GM15510 (cell line): ENCODE results near the gene OPHN1.

Experiments
- POLR2A ChIP-seq: IDR thresholded peaks from 3 replicates; pipeline ENCODE4 v1.6.1; 2011; ENCODE audit warnings: borderline replicate concordance; ENCODE audit not compliant: insufficient read length; ENCODE audit errors: extremely low read depth

The OPHN1 gene

DNA sequence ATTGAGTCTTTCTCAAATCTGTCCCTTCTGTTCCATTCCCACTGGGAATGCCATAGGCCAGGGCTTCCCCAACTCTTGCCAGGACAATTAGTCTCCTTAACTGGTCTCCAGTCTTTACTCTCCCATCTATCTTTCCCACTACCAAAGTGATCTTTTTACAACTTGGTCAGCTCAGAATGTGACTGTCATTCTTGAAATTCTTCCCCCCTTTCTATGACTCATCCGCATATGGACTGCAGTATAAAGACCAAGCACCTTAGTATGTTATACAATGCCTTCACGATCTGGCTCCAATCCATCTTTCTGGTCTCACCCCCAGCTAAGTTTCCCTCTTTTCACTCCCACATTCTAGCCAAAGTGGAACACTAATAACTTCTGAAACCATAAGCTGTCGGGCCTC lies 383.8 kb downstream of the OPHN1 start:
- TF ChIP-seq POLR2A: no peak

DNA sequence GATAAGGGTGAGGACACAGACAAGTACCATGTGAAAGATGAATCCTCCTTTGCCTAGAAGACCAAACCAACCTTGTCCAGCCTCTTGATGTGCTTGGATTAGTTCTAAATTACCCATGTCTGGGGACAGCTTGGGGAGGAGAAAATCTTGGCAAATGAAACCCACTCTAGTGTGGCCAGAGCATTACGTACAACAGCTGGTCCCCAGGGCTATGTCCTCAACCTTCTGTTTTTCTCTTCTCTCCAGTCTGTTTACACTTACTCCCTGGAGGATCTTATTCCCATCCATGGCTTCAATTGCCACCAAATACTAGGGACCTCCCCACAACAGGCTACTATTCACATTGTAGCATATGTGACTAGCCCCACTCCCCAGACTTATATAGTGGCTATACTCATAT lies 384.5 kb downstream of the OPHN1 start:
- no peak for TF ChIP-seq POLR2A

DNA sequence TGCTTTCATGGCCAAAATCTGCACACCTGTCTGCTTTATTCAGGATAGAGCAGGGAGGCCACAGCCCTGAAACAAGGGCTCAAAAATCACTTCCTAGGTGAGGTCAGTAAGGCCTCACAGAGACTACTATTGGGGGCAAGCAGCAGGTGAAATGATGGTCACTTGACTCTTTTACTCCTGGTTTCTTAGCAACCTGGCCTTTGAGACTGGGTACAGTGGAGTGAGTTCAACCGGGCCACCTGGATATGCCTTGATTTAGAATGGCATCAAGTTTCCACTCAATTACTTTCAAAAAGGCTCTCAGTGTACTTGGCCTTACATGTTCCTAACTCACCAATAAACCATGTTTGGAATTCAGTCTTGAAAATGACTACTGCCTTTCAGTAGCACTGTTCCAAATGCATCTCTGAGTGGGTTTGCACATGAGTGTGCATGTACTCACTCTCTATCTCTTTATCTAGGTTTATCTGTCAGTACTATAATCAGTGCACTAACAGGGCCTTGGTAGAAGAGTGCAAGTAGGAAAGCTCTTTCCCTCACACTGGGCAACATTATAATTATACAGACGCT lies 388.2 kb downstream of the OPHN1 start:
- TF ChIP-seq POLR2A: no peak

DNA sequence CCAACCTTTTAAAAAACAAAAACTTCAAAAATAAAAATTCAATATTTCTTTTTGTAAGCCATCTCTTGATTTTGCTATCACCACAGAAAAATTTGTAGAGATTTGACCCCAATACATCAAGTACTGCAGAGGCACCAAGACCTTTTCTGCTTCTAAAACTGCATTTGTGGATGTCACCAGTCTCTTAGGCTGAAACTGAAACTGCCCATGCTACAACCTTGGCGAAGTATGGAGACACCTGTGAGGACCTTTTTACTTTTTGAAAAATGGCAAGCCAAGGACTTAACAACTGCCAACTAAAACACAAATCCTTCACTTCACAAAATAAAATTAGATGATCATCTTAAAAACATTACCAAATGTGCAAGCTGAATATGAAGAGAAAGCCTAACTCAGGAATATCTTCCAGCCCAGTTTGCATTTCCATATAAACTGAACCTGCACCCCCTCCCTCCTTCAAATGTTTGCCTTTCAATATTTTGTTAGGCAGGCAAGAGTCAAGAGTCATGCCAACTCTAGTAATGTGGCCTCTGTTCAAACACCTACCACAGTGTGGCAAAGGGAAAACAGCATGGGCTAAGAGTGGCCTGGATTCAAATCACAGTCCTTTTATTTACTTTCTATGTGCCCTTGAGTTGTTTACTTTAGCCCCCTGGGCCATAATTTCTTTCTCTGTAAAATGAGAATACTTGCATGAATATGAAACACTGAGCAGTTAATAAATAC lies 389.4 kb downstream of the OPHN1 start:
- TF ChIP-seq POLR2A: no peak

DNA sequence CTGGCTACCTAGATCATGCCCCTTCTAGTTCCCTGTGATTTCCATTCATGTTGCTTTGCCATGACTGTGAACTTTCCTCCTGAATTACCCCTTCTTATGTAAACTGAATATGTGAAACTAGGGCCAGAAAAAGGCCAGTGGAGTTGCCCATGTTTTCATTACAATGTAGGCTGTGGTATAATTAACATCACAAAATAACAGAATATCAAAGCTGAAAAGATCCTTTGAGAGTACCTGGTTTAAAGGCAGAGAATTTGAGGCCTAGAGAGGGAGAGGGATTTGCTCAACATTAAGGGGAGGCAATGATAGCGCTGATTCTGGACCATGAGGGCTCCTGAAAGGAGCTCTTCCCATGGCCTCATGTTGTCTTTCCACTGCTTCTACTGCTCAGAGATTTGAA lies 392.2 kb downstream of the OPHN1 start:
- TF ChIP-seq POLR2A: no peak

DNA sequence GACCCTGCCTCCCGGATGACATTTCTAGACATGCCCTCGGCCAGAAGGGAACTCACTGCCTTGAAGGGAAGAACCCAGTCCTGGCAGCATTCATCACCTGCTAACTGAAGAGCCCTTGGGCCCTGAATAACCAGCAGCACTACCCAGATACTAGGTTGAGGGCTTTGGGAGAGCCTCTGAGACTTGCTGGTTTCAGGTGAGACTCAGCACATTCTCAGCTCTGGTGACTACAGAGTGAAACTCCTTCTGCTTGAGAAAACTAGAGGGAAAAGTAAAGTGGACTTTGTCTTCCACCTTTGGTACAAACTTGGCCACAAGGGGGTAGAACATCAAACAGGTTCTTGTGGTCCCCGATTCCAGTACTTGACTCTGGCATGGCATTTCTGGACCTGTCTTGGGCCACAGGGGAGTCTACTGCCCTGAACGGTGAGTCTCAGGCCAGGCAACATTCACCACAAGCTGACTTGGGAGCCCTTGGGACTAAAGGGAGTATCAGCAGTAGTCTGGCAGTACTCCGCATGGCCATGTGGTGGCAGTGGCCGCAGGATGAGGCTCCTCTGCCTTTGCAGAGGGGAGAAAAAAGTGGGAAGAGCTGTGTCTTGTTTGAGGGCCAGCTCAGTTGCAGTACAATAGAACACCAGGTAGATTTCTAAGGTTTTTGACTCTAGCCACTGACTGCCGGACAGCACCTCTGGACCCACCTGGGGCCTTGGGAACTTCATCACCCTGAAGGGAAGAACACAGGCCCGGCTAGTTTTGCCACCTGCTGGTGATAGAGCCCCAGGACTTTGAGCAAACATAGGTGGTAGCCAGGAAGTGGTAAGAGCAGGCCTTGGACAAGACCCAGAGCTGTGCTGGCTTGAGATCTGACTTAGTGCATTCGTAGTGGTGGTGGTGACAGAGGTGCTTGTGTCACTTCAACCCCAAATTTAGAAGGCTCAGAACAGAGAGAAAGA lies 414.8 kb downstream of the OPHN1 start:
- no peak for TF ChIP-seq POLR2A

DNA sequence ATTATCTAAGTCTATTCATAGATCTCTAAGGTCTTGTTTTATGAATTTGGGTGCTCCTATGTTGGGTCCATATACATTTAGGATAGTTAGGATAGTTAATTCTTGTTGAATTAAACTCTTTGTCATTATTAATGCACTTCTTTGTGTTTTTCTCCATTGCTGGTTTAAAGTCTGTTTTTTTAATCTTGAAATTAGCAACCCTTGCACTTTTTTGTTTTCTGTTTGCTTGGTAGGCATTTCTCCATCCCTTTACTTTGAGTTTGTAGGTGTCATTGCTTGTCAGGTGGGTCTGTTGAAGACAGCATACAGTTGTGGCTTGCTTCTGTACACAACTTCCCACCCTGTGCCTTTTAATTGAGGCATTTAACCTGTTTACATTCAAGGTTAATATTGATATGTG lies 434.8 kb downstream of the OPHN1 start:
- no peak for TF ChIP-seq POLR2A
